A172 (cell line): Measurements from ENCODE around the gene EML1. TPM values are rescaled to one million over a fixed set of nuclear protein-coding genes. Genes with fewer than 3 reads are reported as not detected.

Experiments
- DNase-seq: peaks from one replicate; pipeline ENCODE4 v3.0.0-alpha.2; 2015; ENCODE audit warnings: low spot score
- total RNA-seq: library from RNA; depleted of rRNA; stranded (reverse); fragments of >200 nt; shearing (Covaris generic); gene quantifications from 2 replicates; pipeline ENCODE4 v1.2.3, GENCODE V29; 2014

EML1 gene
- total RNA-seq, 1 experiment from 2014 or later, result 12.7 TPM

DNA sequence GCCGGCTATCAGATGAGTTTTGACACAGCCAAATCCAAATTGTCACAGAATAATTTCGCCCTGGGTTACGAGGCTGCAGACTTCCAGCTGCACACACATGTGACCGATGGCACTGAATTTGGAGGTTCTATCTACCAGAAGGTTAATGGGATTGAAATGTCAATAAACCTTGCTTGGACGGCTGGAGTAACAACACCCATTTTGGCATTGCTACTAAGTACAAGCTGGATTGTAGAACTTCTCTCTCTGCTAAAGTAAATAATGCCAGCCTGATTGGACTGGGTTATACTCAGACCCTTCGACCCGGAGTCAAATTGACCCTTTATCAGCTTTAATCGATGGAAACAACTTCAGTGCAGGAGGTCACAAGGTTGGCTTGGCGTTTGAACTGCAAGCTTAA is 171.8 kb downstream of the EML1 start:
- no peak for DNase-seq

DNA sequence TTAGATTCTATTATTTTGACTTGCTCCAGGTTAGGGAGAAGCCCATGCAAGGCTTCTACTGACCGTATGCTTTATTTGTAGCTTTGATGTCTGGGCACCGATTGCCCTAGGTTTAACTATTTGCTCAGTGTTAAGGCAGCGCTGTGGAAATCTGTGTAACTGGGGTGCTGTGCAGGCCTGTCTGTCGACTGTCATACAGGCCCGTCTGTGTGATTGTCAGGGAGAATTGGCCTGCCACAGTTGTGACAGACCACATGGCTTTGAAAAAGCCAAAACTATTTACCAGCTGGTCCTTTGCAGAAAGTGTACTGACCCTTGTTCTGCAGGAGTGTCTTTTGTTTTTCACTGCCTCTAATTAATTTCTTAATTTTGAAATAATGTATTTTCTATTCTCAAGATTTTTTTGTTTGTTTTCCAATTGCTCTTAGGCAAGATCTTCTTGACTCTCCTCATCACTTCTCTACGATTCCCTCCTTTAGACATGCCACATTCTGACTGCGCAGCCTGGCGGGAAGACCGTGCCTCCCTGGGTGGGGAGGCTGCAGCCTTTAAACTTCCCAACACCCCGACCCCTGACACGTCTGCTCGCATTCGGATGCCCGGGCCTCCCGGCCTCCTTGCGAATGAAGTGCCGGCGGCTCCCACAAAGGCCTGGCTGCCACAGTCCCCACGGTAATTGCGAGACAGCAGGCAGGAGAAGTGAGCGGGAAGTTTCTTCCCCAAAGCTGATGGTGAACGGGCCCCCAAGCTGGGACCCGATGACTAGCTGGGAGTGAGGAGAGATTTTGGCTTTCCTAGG is 173.0 kb downstream of the EML1 start:
- no peak for DNase-seq

DNA sequence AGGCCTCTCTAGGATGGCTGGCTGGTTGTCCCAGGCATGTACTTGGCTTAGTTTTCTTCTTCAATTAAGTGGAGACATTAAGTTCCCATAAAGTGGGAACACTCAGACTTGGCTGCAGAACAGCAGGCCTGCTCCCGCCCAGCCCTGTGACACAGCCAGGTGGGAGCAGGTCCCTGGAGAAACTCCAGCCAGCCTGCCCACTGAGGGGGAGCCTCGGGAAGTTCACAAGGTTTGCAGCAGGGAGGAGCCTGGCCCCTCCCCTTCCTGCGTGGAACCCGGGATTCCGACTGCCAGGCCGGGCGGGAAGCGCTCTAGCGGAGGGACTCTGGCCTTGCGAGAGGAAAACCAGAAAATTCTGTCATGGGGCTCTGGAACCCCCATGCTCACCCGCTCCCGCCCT is 173.7 kb downstream of the EML1 start:
- no peak for DNase-seq

DNA sequence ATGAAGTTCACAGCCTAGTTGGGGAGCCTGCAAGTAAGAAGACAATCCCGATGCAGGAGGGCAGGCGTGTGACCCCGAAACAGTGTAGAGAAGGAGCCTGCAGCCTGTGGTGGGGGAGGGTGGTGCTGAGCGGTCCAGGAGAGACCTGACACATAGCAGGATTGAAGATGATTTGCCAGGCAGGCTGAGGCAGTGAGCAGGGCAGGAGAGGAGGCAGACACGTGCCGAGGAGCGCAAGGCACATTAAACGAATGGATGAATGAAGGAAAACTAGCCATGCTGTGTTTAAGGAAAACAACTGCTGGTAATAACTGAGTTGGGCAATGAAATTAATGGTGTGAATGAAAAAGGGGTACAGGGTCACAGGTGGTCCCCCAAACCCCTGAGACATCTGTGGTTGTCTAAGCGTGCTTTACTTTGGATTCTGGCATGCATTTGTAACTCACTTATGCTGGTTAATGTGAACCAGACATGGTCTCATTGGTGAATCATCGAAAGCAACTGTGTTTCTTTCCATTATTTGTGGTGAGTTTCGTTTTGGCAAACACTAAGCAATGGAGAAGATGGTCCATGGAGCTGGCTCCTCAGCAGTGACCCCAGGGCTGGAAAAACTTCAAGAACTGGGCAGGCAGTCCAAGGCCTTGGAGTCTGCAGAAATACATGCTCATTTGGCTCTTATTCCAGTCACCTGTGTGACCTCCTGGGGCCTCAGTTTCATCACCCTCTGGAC is 175.1 kb downstream of the EML1 start:
- DNase-seq, result no peak

DNA sequence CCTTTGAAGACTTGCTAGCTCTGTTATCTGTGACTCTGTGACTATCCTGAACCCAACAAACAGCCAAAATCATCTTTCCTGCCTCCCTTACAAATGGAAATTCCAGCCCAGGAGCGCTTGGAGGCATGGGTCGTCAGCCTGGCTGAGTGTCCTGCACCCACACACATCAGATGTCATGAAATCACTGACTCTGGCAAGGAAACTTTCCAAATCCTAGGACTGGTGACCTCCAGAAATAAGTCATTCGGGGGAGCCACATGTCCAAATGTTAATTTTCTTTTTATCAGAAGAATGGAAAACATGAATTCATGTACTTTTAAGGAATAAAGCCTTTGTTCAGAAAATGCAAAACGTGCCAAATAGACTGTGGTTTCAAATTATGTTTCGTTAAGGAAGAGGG is 175.7 kb downstream of the EML1 start:
- no peak for DNase-seq

DNA sequence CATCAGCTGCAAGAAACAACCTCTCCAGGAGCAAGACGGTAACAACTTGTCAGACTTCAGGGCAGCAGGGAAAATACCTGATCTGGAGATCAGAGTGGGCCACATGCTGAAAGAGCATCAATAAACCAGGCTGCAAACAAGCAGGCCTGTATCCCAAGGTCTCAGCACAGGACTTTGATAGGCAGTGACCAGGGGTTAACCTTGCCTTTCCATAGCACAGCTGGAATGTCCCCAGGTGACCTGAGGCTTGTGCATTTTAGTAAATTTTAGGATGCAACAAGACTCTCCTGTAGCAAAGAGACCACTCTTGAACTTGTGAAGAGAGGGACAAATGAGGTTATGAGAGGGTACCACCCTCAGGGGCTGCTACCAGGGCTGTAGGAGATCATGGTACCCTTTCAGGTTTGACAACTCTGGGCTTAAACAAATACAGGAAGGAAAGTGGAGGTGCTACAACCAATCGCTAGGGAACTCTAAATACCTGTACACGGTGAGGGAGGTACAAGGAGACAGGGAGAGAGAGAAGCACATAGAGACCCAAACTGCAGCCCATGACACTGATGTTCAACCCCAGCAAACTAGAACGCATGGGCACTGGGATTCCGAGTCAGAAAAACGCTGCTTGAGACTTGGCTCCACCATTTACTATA is 176.6 kb downstream of the EML1 start:
- no peak for DNase-seq

DNA sequence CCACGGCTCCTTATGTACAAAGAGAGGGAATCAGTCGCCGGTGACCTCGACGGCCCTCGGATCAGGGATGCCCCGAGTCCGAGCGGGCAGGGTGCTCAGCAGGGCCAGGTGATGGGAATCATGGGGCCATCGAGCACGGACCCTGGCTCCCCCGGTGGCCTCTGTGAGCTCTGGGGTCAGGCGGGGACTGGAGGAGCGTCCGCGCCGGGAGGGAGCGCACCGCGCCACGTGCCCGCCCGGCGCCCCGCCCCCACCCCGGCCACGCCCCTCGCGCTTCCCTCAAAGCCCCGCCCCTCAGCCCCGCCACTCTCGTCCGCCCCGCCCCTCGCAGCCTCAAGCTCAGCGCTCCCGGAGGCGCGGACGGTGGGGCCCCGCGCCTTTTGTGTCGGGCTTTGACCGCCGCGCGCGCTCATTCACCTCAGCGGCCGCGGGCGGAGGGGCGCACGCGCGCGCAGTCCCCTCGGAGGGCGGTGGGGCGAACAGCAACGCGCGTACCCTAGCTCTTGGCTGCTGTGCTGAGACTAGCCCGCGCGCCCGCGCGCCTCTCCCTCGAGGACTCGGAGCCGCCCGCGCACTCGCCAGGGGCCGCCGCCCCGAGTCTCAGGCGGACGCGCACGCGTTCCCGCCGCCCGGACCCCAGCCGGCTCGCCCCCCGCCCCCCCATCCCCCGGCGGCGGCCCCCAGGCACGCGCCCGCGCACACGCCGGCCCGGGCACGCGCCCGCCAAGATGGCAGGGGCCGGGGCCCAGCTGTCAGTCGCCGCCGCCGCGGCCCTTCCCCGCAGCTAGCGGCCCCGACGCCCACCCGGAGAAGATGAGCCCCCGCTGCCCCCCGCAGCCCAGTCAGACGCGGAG is 178.1 kb downstream of the EML1 start:
- peak; percentile 41 for DNase-seq

DNA sequence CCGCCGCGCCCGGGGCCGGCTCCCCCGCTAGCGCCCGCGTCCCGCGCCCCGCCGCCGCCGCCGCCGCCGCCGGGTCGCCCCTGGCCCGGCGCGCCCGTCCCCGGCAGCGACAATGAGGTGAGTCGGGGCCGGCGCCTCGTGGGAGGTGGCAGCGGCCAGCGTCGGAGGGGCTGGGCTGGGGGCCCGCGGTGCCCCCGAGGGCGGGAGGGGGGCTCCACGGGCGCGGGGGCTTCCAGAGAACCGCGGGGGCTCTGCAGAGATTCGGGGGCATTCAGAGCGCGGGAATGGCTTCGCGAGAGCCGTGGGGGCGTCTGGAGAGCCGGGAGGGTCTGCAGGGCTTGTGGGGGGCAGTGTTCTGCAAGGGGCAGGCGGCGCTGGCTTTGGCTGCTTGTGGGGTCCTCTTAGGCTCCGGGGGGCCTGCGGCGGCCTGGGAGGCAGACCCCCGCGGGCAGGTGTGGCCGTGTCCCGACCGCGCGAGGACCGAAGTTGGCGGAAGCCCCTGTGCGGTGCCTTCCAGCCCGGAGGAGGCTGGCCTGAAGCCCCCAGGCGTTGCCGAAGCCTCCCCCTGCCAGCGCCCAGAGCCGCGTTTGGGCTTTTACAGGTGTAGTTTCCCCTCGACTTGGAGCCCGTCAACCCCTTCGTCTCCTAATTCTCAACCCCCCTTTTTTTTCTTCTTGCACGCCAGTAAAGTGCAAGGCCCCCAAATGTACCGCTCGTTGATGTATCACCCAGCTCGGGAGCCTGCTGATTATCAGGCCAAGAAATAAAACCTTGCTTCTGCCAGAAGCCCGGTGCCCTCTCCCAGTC is 178.9 kb downstream of the EML1 start:
- DNase-seq, result no peak

DNA sequence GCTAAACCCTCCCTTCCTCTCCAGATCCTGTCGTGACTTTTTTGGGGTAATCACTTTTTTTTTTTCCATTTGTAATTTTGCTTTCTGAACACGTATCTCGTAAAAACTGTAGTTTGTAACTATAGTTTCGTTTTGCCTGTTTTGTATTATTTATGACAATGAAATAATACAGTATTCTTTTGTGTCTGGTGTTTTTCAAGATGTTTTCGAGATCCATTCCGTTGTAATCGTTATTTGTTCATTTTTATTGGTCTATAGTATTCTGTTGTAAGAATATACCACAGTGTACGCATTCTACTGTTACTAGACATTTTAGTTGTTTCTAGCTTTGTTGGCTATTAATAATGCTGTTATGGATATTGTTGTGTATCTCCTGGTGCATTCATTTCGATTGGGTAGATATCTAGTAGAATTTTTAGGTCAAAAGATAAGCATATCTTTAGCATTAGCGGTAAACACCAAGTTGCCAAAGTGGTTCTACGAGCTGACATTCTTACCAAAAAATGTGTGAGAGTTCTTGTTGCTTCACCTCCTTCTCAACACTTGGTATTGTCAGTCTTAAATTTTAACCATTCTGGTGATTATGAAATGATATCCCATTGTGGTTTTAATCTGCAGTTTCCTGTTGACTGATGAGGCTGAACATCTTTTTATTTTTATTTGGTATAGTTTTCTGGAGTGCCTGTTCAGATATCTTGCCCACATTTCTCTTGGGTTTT is 179.7 kb downstream of the EML1 start:
- DNase-seq, result no peak

DNA sequence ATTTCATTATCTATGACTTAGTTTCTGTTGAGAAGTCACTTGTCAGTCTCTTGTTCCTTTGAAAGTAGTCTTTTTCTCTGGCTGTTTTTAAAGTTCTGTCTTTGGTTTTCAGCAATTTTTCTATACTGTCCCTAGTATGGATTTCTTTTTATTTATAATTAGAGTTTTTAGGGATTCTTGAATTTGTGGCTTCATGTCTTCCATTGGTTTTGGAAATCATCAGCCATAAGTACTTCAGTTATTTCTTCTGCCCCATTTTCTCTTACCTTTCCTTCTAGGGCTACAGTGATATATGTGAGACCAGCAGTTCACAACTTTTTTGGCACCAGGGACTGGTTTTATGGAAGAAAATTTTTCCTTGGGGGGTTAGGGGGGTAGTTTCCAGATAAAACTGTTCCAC is 182.0 kb downstream of the EML1 start:
- DNase-seq, result no peak

DNA sequence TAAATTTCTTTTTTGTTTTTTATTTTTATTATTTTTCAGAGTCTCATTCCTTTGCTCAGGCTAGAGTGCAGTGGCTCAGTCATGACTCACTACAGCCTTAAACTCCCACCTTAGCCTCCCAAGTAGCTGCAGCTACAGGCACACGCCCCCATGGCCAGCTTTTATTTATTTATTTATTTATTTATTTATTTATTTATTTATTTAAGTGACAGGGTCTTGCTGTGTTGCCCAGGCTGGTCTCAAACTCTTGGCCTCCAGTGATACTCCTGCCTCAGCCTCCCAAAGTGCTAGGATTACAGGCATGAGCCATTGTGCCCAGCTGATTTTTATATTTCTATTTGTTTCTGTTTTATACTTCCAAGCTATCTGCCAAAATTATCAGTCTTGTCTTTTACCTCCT is 182.8 kb downstream of the EML1 start:
- no peak for DNase-seq

DNA sequence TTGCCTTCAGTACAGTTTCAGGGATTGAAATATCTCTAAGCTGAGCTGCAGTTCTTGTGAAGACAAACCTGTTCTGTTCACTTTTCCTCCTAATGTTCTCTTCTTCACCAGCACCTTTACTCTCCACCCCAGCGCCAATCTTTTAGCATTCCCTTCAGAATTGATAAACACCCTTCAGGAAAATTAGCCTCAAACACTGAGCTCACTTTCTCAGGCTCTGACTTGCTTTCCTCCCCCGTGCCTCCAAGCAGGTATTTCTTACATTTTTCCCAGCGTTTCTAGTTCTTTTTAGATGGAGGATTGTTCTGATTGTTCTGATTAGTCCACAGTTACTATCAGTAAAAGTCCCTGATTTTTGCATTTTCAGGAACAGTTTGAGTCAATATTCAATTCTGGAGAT is 183.5 kb downstream of the EML1 start:
- DNase-seq, result no peak

DNA sequence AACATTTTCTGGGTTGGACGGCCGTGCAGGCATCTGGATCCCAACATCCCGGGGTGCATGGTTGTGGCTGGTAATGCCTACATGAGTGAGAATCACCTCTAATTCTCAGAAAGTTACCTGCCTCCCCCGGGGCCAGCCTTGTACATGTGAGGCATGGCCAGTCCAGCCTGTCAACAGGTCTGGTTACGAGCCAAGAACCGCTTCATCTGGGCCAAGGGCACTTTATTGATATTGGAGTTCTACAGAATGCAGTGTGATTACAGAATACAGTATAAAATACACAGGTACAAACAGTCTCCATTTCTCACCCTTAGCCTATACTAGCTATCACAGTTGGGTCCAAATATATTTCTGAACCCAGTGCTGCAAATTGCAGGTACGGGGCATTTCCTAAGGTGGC is 187.1 kb downstream of the EML1 start:
- no peak for DNase-seq

DNA sequence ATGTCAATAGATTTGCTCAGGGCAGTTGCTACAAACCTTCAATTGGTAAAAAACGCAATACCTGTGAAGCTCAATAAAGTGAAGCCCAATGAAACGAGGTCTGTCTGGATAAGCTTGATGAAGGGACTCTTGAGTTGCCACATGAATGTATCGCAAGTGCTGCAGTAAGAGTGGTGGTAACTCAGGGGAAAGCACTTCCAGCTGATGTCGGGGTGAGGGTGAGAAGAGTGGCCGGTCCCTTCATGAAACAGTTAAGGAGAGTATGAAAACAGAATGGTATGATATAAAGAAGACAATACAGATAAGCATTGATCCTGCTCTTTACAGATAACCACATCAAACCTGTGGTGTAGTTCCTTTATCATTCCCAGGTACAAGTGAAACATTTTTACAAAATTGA is 188.6 kb downstream of the EML1 start:
- DNase-seq, result no peak

DNA sequence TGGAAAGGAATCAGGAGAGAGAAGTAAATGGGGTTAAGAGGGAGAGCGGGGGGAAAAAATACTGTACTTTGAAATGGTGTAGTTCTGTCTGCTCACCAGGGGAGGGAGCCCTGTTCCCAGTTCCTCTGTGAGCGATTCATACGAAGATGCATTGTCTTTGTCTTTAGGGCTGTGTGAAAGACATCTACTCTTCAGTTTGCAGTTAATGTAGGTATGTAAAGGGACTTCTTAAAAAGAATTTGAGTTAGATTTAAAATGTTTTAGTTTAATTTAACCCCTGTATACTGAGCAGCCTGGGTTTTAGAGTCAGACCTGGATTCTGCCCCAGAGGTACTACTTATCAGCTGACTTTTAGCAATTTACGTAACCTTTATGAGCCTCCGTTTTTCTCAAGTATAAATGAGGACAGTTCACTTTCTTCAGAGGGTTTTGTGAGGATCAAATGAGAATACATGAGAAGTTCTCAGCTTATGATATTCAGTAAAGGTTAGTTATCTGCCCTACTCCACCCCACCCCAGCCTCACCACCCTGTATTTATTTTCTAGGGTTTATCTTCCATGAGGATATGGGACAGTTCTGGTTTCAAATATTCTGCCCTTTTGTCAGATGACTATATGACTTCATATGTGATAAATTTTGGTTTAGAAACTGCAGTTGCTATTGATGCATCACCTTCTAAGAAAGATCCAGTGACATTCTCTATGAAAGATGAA is 189.5 kb downstream of the EML1 start:
- peak; percentile 37 for DNase-seq

DNA sequence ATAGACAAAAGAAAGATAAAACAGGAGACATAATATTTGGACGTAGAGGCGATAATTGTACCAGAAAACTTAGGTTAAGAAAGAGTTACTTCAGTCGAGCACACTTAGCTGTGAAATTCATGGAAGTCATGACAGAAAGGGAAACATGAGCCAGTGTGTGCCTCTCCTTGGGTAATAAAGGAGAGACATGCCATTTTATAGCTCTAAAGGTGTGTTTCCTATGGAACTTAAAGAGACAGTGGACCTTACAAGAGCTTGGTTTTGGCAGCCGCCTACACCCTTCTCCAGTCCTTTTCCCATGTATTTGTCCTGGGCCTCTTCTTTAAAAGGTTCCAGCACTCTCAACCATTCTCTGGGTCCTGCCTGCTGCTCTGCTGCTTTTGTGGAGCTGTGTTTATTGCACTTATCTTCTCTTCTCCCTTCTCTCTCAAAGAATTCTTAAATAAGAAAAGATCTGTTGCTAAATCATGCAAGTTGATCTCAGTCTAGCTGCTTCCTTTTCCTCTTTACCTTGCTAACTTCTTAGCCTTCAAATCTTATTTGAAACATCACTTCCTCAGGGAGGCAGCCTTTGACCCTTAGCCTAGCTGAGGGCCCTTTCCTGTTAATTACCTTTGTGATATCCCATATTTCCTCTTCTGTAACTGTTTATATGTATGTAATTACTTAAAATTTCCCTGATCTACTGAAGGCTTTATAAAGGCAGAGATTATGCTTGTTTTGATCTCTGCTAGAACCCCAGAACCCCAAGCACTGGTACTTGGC is 190.2 kb downstream of the EML1 start:
- DNase-seq, result no peak

DNA sequence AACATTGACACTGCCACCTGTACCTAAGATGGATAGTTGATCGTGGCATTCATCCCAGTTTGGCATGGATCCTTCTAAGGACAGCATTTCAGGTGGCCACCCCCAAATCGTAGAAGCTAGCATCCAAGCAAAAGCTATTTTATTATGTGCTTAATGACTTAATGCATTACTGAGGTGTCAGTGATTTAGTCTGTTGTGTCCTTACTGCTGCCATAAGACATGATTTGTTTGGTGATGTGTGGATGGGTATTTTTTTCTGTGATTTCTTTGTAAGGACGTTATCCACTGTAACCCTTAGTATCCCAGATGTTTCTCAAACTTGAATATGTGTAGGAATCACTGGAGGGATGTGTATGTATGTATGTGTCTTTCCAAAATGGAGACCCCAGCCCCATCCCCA is 190.8 kb downstream of the EML1 start:
- no peak for DNase-seq

DNA sequence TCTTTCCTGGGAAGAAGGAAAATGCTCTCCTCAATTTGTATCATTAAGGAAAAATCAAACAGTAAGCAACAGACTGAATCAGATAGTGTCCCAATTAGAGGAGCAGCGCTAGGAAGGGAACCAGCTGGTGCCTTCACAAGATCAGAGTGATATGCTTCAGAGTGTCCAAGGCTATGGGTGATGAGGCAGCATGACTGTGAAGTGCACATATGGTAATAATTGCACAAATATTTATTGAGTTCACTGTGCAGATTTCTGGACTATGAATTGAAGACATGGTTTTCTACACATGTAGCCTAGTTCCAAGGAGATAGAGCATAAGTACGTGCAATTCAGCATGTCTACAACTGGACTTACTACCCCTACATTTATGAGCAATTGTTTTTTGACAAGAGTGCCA is 193.2 kb downstream of the EML1 start:
- no peak for DNase-seq

DNA sequence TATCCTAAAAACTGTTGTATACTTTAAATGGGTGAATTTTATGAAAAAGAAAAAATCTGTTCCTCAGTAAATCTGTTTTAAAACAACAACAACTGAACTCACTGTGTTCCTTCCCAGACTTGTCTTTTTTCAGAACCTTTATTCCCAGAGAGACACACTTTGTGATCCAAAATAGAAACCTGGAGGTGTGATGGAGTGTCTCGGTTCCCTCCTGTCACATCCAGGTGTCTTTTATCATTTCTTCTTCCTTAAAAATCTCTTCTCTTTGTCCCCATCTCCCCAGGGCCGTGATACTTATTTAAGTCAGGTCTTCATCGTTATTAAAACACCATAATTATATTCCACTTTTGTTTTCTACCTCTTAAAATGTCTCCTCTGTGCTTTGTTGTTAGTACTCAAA is 195.8 kb downstream of the EML1 start:
- no peak for DNase-seq
